ENCODE measurements around the gene NFIB.
A peak's percentile ranks its signal among the peaks of the same experiment; 100 is the strongest.

Gene NFIB

GRCh38 chr9:14175778-14176177, 138.2 kb downstream of the NFIB start:
- H3K4me3 ChIP-seq (ENCODE audit: low read depth, low read length) = no peak overlapping the region
- DNase-seq (ENCODE audit: low read depth) = no peak
- no peak for TF ChIP-seq CTCF (IDR thresholded peaks at IDR 0.05; ENCODE audit: insufficient read depth, low read depth, low read length, missing control alignments)

GRCh38 chr9:14173713-14174112, 140.2 kb downstream of the NFIB start:
- H3K4me3 ChIP-seq (ENCODE audit: low read depth, low read length) = no peak overlapping the region
- DNase-seq (ENCODE audit: low read depth) = no peak

GRCh38 chr9:14170973-14171596, 142.9 kb downstream of the NFIB start:
- no peak overlapping the region for H3K4me3 ChIP-seq (ENCODE audit: low read depth, low read length)
- TF ChIP-seq CTCF (IDR thresholded peaks at IDR 0.05; ENCODE audit: insufficient read depth, low read depth, low read length, missing control alignments) = no peak
- DNase-seq (ENCODE audit: low read depth) = peak; percentile 8

More at GRCh38 chr9:14173713-14174112, 140.2 kb downstream of the NFIB start:
- no peak for TF ChIP-seq CTCF (IDR thresholded peaks at IDR 0.05; ENCODE audit: insufficient read depth, low read depth, low read length, missing control alignments)

- no peak for DNase-seq (ENCODE audit: low read depth)
- no peak for TF ChIP-seq CTCF (IDR thresholded peaks at IDR 0.05; ENCODE audit: insufficient read depth, low read depth, low read length, missing control alignments)
- H3K4me3 ChIP-seq (ENCODE audit: low read depth, low read length) = no peak overlapping the region
These were observed 143.5 kb downstream of the NFIB start for GRCh38 chr9:14170392-14170931.

- TF ChIP-seq CTCF (IDR thresholded peaks at IDR 0.05; ENCODE audit: insufficient read depth, low read depth, low read length, missing control alignments) = no peak
- H3K4me3 ChIP-seq (ENCODE audit: low read depth, low read length) = no peak overlapping the region
- no peak for DNase-seq (ENCODE audit: low read depth)
These were observed 145.6 kb downstream of the NFIB start for GRCh38 chr9:14168381-14168780.

GRCh38 chr9:14165376-14166035, 148.4 kb downstream of the NFIB start:
- TF ChIP-seq CTCF (IDR thresholded peaks at IDR 0.05; ENCODE audit: insufficient read depth, low read depth, low read length, missing control alignments) = no peak
- no peak for DNase-seq (ENCODE audit: low read depth)

More at GRCh38 chr9:14165376-14166035, 148.4 kb downstream of the NFIB start:
- H3K4me3 ChIP-seq (ENCODE audit: low read depth, low read length) = no peak overlapping the region
